Lower leg skin (tissue), 3 donors: ENCODE measurements around the gene ALOX5AP.

Source experiments
- CTCF ChIP-seq, 3 donors: fragments of 450-650 bp; IDR thresholded peaks; one replicate each; pipeline ENCODE4 v1.5.1; 2016; ENCODE audit warnings: antibody characterized with exemption in 3 of 3, mild to moderate bottlenecking in 3 of 3, moderate library complexity in 2 of 3
- POLR2A ChIP-seq, 2 donors: fragments of 450-650 bp; IDR thresholded peaks; one replicate each; pipeline ENCODE4 v1.6.1; 2016 to 2017; ENCODE audit warnings: antibody characterized with exemption in 2 of 2, mild to moderate bottlenecking in 1 of 2, moderate library complexity in 1 of 2

GRCh38 chr13:30743319-30744055, 8.1 kb downstream of the ALOX5AP start:
- TF ChIP-seq CTCF (IDR thresholded peaks at IDR 0.05) (no peak), POLR2A (IDR thresholded peaks at IDR 0.05) (no peak)
